NCI-H1105 (cell line): ENCODE measurements around the gene ZBTB16.

ENCODE experiments used
- DNase-seq: peaks from one replicate; lab custom pipeline; 2025; lab: John Stamatoyannopoulos, UW

Gene ZBTB16

GRCh38 chr11:114167771-114168448, 108.4 kb downstream of the ZBTB16 start:
- no peak for DNase-seq

- DNase-seq = no peak
These were observed 109.2 kb downstream of the ZBTB16 start for GRCh38 chr11:114168691-114169090.

GRCh38 chr11:114169321-114169749, 109.8 kb downstream of the ZBTB16 start:
- DNase-seq = no peak

GRCh38 chr11:114169821-114170220, 110.3 kb downstream of the ZBTB16 start:
- no peak for DNase-seq

DNA sequence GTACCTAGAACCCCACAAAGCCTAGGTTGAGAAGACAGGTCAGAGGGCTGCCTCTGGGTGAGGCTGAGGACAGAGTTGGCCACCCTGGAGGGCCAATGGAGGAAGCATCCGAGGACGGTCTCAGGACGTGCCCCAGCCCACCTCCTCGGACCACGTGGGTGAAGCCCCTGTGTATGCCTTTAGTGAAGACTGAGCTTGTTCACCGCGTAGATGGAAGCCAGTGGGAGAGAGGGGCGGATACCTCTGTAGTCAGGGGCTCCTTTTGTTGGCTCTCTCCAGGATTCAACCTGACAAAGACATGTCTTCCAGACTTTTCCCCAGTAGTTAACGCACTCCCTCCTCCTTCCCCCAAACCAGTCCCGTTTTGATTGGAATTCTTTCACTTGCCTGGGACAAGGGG, 110.7 kb downstream of the ZBTB16 start:
- DNase-seq = no peak

DNA sequence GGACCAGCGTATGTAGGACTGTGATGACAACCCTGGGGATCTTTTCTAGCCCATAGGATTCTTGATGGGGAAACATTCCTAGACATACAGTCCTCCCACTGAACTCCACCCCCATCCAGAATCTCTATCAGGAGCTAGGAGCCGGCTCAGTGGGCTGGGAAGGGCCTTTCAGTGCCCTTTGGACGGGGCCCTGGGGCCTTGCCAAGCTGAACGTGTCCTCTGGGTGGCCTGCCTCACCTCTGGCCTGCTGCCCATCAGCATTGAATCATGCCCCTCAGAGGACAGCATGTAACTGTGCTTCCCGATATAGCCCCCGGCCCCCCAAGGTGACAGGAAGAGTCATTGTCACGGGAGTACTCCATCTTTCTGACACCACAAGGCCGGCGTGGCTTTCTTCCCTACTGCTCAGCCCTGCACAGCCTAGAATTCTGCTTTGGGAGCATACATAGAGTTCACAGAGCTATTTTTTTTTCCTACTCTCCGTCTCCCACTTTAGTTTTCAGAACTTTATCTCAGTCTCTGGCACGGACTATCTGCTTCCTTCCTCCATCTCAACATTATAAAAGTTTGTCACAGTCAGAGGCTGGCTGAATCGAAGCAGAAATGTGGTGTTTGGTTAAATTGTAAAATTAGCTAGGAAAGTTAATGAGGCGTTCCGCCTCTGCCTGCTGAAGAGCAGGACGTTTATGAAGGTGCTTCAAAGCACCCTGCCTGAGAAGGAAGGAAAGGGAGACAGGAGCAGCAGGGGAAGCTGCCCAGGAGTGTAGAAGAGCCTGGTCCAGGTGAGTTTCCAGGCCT, 111.9 kb downstream of the ZBTB16 start:
- DNase-seq = no peak

DNA sequence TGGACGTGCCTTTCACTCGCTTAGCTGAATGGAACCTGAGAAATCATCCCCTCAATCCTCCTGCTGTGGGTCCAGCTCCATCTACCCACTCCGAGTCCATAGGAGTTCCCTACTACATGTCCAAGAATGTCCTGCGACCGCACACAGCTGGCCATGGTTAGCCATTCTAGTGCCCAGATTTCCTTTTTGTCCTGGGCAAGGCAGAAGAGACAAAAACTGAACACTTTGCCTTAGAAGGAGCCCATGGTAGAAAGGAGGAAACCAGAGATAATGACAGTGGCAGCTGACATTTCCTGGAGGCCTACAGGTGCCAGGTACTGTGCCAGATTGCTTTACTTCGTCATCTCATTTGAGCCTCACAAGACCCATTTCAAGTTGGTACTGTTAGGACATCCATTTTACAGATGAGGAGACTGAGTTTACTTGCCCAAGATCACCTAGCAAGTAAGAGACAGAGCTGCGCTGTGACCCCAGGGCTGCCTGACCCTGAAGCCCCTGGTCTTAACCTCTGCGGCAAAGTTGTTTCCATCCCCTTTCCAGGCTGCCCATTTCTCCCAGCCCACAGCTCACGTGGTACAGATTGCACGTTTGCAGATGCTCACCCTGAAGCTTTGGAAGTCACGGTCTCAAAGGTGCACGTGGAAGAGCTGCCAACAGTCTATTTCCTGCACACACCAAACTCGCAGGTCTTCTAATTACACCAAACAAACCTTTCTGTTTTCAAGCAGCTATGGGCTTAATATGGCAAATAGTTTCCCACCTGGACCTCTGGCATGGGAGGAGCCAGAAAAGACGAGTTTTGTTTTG, 112.7 kb downstream of the ZBTB16 start:
- DNase-seq = no peak

DNA sequence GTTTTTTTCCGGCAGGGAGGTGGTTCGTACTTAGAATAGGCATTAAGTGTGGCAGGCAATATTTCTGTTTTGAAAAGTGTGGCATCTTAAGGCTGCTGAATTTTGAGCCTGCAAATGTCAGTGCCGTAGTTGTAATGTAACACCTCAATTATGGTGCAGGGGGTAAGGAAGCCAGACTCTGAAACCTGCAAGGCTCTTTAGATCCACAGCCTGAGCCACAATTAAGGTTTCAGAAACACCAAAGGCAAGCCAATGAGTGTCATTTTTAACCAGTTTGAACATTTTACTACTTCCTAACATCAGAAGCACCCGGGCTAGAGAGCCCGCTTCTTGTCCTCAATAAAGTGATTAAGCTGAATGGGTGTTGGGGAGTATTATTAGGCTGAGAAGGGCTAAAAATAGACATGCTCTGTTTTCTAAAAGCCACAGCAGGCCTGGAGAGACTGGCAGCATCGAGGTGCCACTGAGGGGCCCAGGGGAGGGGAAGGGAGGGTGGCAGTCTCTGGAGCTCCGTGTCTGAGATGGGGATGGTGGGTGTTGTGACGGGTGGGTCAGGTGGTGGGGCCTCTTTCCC, 113.4 kb downstream of the ZBTB16 start:
- DNase-seq = no peak

- no peak for DNase-seq
These were observed 114.3 kb downstream of the ZBTB16 start for GRCh38 chr11:114173843-114174242.

DNA sequence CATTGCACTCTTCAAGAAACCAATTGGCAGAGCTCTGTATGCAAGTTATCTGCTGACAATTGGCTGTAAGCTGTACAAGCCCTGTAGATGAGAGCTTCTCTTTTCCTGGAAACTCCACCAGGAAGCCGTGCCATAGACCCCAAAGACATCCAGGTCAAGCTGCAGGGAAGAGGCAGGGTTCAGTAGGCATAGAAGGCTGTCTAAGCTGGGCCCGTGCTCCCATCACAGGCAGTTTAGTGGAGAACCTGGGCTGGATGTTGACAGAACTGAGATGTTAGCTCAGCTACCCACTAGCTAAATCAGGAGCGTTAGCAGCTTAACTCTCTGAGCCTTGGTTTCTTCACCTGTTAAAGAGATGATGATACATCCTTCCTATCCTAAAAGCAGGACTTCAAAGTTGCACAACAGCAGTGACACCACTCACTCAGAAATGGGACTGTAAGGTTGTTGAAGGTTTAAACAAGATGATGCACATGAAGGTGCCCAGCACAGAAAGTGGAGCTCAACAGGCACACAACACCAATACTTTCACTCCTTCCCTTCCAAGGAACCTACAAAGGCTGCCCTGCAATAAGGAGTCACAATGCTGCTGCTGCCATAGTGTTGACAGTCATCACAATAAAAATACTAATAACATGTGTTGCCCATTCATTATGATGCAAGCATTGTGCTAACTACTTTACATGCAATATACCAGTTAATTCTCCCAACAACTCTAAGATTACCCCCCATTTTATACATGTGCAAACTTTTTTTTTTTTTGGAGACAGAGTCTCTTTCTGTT, 115.4 kb downstream of the ZBTB16 start:
- DNase-seq = no peak

- DNase-seq = no peak
These were observed 116.2 kb downstream of the ZBTB16 start for GRCh38 chr11:114175706-114176105.

GRCh38 chr11:114176321-114176720, 116.8 kb downstream of the ZBTB16 start:
- no peak for DNase-seq

GRCh38 chr11:114178656-114179055, 119.1 kb downstream of the ZBTB16 start:
- DNase-seq = no peak

DNA sequence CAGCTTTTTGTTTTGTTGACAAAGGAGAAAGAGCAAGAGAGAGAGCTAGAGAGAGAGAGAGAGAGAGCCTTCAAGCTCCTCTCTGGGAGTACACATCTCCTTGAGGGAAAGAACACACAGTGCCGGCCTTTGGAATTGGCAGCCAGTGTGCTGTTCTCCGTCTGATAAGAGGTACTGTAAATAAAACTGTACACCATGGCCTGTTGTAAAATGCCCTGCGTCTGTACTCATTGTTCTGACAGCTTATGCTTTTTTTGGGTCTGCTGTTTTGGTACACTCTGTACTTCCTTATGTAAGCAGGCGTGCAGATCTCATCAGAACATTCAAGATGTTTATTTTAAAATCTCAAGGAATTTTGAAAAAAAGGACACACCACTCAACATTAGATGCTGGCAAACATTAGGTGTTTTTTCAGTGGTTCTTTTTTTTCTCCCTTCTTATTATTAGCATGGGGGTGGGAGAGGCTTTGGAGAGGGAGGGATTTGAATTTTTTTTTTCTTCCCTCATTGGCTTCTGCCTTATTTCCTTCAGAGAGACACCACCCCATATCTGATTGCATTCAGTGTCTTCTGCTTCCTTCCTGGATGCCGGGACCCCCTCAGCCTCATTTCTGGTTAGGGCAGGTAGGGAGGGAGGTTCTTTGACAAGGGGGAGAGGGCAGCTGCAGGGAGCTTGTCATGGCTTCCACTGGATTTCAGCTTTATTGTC, 119.9 kb downstream of the ZBTB16 start:
- DNase-seq = peak; percentile 6

DNA sequence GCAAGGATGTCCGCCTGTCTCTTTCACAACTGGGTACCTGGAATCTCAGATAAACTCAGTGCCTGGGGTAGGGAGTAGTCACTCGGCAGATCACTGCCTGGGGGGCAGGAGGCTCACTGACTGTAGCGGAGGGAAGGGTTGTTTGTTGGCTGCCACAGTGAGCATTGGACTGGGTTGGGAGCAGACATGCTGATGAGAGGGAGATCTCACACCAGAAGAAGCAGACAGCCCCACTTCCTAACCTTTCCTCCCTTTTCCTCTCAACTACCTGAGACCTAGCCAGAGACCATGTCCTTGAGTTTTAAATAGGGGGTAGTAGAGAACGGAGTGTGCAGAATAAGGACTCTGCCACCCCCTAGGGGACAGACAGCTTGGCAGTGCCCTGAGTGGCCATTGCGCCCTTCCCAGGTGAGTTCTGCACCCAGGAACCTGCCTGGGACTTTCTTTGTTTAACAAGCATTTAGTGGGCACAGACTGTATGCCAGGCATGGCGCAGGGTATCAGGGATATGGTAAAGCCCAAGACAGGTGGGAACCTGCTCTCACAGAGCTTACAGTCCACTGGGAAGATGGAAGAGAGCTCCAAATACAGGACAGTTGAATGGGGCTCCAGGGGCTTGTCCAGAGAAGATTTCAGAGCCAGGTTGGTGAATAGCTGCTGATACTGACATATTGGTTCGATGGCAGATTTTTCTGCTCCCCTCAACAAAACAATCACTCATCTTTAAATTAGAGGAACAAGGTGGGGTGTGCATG, 121.0 kb downstream of the ZBTB16 start:
- DNase-seq = no peak

DNA sequence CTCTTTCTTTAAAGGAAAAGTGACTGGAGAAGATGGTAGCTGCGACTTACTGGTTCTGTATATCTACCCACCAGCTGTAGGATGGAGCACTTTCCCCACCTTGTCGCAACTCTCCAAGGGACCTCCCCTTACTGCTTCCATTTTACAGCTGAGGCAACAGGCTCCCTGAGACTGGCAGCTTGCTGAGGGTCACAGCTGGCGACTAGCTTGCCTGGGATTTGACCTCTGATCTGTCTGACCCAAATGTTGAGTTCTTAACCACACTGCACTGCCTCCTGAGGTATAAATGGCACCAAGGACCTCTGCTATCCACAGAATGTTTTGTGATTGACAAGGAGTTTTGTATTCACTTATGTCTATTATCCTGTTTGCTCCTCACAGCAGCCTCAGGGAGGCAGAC, 121.7 kb downstream of the ZBTB16 start:
- DNase-seq = no peak

DNA sequence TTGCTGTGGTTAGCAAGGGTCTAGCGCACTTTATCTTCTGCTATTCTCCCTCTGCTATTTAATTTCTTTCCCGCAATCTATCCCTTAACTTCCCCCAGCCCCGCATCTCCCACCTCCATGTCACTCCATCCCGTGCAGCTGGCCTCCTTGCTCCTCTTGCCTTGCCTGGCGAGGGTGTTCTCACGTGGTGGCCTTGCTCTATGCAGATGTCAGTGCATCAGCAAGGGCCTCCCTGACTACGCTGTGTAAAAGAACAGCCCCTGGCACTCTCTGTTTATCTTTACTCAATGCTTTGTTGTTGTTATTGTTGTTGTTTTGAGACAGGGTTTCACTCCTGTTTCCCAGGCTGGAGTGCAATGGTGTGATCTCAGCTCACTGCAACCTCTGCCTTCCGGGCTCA, 122.2 kb downstream of the ZBTB16 start:
- DNase-seq = no peak

DNA sequence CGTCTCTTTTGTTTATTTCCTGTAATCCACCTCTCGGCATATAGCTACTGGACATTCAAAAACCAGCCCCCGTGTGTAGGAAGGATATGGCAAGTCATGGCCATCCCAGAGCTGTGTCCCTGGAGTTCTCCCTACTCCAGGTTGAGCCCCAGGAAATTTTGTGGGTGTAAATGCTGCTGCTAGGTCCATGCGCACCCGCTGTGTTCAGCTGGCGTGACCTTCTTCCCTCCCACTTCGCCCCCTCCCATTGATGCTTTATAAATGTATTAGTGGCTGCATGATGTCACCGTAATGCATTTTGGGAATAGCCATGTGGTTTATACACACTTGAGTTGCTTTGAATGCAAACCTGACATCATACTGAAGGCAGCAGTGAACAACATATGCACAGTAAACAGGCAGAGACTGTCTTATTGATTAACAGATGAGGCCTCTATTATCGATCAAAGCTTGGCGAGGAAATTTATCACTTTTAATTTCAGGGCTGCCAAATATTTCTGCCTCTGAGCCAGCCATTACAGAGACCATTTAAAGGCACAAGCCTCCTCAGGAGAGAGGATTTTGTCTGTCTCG, 123.0 kb downstream of the ZBTB16 start:
- no peak for DNase-seq

GRCh38 chr11:114183044-114183511, 123.6 kb downstream of the ZBTB16 start:
- no peak for DNase-seq

DNA sequence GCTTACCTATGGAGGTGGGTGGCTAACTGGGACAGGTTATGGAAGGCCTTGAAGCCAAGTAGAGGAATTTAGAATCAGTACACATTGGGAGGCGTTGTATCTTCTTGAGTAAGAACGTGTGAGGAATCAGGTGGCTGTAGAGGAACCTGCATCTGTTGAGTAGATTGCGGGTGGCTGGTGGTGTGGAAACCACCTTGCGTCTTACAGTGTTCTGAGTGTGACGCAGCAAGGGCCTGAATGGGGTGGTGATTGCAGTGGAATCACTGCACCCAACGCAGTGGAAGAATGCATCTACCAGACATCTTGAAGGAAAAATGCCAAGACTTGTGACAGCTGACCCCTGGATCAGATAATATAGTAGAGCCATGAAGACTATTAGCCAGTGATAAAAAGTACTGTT, 125.9 kb downstream of the ZBTB16 start:
- DNase-seq = no peak
